HG03378 (cell line): ENCODE data around the gene PC.

Experiments used
- ATAC-seq: cut with Tn5 transposase; IDR thresholded peaks from one replicate; pipeline ENCODE4 v1.9.1; 2021; ENCODE audit warnings: mild to moderate bottlenecking, moderate library complexity; ENCODE audit not compliant: unreplicated experiment

Gene PC

DNA sequence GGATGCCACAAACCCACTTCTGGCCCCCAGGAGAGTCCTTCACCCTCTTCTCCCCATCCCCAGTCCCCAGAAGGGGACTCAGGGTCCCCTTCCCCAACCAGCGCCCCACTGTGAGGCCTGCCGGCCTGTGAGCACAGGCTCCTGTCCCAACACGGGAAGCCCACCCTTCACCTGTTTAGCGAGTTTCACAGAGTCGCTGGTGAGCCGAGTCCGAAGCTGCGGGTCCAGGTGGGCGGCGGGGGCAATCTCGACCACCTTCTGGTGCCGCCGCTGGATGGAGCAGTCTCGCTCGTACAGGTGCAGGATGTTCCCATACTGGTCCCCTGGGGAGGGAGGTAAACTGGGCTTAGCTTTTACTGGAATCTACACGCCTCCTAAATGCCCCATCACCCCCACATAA lies 88.1 kb downstream of the PC start:
- no peak for ATAC-seq

DNA sequence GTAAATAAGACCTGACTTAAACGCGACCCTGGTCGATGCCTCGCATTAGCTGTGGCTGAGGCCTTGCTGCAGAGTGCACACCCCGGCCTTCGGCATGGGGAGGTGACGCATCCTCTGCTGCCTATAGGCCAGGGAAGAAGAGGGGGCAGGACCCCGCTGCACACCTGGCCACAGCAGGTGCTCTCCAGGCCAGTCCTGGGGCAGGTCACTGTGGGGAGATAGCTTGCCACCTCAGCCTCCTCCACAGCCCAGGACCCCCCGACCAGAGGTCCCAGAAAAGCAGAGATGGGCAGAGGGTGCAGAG lies 88.7 kb downstream of the PC start:
- no peak for ATAC-seq

DNA sequence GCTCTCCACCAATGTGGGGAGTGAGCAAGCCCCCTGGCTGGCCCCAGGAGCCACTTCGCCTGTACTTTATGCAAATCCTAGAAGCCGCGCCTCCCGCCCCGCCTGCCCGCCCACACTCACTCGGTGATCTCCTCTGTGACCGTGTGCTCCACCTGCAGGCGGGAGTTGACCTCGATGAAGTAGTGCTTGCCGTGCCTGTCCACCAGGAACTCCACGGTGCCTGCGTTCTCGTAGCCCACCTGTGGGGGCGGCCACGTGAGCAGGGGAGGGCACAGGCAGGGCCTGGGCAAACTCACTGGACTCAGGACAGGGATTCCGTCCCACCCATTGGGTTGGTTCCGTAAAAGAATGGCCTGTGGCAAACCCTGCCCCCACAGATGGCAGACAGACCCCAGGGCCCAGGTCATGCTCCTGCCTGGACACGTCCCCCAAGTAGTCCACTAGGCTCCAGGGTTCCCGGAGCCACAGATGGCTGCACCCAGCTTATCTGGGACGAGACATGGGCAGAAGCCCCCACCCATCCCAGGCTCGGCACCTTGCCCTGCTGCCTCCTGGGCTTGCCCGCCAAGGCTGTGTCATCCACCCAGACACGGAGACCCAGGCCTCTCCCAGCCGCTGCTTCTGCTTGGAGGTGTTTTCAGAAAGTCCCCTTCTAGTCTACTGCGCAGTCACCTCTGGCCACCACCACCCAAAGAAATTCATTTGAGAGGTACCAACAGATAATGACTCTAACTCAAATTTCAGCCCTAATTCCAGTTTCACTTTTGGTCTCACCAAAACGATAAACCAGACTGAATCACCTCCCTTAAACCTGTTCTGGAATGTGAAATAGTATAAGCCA lies 89.2 kb downstream of the PC start:
- ATAC-seq, result no peak

DNA sequence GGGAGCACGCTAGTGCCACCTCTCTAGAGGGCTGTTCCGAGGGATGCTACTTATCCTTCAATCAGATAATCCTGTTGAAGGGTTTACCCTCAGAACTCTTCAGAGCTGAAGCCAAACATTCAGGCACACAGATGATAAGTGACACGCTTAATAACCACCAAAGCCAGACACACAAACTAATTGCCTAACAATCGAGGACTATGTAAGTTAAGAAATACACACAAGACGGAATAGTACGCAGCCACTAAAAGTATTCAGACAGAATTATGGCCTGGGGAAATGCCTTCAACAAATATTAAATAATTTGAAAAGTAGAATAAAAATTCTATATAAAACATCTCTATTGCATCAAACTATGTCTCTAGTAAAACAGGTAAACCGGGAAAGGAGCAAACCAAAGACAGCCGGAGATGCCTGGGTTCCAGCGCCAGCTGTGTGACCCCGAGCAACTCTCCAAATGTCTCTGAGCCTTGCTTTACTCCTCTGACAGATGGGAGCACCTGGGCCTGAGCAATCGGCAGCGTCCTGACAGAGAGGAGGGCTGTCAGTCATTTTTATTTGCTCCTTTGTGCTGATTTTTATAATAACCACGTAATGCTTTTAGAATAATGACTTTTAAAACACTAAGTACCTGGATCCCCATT lies 90.0 kb downstream of the PC start:
- no peak for ATAC-seq

DNA sequence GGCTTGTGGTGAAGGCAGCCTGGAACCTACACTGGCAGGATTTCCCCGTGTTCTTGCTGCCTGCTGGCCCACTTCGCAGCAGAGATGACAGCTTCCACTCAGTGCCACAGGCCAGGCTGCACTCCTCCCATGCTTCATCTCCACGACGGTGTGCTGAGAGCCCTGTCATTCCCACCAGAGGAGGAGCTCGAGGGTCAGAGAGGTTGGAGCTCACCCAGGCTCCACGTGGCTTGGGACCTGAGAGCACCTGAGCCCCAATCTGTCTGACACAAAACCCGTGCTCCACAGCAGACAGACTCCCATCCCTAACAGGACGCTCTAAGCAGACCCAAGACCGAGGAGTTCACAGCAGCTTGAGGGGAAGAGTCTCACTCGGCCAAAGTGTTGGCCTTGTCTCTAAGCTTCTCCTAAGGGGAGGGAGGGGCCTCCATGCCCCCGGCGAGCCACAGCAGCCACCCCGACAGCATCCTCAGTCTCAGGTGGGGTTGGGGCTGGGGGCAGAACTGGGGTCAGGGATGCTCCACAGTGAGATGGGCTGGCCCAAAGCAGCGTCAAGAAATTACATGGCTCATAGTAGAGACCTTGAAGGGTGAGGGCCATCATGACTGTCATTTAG lies 90.7 kb downstream of the PC start:
- ATAC-seq, result no peak

DNA sequence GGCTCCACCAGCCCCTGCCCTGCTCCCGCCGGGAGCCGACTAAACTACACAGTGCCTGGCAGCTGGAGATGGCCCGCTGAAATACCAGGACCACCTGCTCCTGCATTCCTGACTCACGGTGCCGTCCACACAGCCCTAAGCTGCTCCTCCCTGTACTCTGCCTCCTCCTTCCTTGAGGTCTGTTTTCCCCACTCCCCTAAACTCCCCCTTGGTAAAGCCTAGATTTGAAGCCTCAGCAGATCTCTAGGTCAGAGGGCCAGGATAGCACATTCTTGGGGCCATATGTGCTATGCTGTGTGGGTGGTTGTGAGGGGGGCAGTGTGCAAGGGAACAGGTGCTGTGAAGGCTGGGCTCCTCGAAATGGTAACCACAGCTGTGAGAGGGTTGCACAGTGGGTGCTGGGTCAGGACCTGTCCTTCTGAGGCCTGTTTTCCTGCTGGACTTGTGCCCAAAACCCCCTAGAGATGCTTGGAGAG lies 91.6 kb downstream of the PC start:
- ATAC-seq, result no peak

DNA sequence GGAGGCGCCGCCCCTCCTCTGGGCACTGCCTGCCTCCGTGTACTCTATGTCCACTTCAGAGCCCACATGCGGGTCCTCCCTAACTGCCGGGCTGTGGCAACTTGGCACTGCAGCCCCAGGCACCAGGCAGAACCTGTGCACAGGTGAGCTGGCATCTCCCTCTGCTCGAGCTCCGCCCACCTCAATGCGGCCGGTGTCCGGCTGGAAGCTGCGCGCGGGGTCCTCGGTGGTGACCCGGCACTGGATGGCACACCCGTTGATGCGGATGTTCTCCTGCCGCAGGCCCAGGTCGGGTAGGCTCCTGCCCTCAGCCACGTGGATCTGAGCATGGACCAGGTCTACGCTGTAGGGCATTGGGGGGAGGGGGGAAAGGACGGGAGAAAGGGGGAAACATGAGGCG lies 92.2 kb downstream of the PC start:
- no peak for ATAC-seq

DNA sequence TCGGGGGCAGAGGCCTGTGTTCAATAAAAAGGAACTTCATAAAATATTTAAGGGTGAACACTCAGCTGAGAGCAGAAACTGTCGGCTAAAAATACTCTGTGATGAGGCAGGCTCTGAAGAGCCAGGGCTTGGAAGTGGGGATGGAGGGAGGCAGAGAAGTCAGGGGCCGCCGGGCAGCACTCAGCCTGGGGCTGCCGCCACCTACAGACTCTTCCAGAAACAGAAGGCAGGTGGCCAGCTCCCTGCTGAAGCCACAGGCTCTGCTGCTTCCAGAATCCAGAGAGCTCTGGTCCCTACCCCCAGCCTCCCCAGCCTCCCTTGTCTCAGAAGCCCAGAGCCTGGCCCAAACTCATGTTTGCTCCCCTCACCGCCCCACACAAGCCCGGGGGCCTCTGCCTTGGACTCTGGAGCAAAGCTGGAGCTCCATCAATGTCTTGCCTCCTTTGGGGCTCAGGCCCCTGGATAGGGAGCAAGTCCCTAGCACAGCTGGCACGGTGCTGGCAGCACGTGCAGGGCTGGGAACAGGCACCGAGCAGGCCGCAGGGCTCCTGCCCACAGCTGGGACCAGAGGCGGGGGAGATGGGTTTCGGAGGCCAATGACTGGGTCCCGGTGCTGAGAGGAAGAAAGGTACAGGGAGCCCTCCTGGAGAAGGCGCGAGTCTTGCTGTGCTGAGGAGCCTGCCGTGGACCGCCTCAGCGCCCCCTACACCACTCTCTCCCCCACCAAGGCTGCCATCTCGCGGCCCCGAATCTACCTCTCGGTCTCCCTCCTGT lies 93.1 kb downstream of the PC start:
- no peak for ATAC-seq

DNA sequence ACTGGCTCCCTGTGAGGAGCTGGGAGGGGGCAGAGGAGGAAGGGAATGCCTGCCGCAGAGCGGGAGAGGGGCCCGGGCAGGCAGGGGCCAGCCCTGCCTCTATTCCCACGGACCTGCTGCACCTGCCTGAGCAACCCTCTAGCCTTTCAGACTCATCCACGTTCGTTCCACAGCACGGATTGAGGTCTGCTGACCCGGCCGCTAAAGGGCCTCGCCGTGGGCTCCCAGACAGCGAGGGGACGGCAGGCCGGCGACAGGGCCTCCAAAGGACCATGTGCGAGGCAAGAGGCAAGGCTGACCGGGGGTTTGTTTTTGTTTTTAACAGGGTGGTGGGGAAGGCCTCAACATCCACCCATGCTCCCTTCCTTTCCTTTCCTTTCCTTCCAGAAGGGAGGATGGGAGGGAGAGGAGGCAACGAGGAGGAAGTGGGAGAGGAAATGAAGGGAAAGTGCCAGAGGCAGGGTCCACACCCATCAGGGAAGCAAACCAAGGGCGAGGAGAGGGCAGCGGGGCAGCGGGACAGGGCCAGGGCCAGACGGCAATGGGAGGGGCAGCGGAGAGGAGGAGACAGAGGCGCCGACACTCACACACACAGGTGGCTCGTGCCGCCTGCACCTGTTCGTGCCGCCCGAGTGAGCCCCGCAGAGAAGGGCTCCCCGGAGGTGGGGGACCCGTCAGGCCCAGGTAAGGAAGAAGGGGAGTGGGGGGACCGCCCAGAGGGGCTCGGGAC lies 93.8 kb downstream of the PC start:
- ATAC-seq, result no peak

DNA sequence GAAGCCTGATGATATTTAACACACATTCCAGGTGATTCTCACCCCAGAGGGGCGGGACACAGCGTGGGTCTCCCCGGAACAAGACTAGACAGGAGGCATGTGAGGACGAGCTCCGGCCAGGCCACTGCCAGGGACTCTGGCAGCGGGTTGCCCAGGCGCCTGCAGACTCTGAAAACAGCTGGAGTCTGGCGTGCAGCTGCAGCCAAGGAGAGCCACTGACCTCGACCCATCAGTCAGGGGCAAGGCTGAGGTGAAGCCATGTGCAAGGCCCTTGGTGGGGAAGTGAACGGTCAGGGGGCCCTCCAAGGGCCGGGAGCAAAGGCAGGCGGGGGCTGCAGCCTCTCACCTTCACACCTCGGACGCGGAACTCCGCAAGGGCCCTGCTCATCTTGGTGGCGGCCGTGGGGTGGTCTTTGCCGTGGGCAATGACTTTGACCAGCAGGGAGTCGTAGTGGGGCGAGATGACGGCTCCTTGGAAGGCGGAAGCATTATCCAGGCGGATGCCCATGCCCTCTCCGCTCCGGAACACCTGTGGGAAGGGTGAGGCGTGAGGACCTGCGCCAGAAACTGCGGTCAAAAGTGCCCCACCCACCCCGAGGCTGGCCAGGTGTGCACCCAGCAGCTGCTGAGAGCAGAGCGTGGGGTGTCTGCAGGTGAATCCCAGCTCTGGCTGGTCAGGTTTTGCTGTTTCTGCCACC lies 94.6 kb downstream of the PC start:
- ATAC-seq, result no peak

DNA sequence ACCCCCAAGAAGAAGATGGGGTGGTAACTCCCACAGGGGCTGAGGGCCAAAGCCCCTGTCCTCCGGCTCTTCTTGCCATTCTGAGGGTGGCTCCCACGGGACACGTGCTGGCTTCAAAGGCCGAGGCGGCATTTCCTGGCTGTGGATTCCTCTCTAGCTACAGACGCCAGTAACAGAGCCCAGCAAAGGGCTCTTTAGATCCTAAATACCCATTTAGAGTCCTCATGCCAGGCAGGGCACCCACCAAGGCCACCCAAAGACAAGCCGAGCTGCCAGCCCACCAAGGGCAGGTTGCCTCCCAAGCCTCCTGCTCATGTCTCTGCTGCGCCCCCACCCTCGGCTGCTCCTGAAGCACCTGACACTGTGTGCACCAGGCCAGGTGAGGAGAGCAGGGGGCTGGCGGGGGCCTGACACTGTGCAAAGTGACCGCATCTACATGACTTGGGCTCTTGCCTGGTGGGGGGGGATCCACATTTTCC lies 95.6 kb downstream of the PC start:
- no peak for ATAC-seq

DNA sequence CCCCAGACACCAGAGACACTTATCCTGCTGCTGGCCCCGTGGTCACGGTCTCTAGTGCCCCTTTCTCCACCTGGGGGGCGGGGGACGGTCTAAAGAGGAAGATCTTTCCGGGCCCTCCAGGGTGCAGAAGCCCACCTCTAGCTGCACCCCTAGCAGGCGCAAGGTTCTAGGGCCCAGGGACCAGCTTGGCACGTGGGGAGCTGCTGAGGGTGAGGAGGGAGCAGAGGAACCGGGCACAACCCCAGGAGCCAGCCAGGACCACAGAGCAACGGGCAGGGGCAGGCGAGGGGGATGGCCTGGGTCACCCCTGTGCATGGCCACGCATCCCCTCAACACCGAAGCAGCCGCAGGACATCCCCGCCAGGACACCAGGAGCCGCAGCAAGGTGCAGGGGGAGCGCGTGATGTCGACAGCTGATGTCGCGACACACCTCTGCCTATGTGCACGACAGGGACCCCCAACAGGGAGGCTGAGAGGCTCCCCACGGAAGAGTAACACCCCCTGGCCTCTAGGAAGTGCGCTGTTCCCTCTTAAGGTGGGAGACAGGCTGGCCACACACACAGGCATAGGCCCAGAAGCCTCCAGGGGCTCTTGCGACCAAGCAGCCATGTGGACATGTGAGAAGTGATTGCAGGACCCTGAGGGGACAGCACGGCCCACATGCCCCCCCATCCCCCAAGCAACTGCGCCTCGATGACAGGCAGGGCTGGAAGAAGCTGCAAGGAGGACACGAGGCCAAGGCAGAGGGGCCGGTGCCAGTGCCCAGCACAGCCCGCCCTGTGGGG lies 96.2 kb downstream of the PC start:
- no peak for ATAC-seq

DNA sequence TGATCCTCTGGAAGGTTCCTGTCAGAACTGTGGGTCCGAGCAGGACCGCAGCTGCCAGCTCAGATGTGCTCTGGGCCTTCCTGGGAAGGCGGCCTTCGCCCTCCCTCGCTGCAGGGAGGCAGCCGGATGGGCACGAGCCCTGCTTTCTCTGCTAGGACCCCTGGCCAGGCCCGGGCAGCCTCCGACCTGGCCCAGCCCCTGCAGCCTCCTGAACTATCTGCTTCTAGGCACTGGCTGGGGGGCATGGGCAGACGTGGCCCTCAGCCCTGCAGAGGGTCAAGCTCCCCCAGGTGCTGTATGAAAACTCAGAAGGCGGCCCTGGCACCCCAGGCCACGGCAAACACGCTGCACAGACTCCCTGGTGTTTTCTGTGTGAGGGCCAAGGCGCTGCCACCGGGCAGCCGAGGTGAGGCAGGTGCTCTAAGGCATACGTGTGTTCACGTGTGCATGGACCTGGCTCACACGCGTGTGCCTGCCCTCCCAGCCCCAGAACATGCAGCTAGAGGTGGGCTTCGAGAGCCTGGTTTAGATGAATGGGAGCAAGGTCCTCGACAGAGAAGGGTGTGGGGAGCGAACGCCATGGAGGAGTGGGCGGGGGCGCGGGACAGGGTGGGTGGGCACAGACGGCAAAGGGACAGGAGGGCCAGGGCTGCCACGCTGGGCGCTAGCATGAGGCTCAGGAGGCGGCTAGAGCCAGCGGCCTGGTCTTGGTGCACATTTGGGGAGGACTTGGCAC lies 97.0 kb downstream of the PC start:
- ATAC-seq, result no peak

DNA sequence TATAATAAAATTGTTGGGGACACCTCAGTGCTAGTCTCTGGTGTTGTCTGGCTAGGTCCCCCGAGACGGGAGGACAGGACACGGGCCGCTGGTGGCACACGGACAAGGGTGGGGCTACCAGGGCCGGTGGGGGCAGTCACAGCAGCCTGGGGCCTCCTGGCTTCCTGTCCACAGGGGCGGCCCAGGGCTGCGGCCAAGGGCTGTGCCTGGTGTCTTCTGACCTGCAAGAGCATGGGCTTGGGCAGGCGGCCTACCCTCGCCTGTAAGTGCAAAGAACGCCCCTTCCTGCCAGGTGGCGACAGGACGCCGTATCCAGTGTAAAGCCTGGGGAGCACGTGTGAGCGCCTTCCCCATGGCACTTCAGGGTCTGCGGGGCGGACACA lies 97.7 kb downstream of the PC start:
- ATAC-seq, result no peak

DNA sequence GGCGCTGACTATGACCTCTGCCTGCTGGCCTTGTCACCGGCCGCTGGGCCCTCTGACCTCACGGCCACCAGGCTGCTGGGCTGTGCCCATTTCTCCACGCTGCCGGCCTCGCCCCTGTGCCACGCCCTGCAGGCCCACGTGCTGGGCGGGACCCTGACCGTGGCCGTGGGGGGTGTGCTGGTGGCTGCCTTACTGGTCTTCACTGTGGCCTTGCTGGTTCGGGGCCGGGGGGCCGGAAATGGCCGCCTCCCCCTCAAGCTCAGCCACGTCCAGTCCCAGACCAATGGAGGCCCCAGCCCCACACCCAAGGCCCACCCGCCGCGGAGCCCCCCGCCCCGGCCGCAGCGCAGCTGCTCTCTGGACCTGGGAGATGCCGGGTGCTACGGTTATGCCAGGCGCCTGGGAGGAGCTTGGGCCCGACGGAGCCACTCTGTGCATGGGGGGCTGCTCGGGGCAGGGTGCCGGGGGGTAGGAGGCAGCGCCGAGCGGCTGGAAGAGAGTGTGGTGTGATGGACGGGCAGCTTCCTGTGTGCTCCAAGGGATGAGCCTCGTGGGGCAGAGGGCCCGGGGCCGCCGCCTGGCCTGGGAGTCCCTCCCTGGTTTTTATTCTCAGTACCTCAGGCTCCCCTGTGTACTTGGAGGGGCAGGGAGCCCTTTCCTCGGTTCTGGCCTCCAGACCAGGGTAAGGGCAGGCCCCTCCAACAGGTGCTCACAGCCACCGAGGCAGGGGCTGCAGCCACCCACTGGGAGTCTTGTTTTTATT lies 98.3 kb downstream of the PC start:
- no peak for ATAC-seq

DNA sequence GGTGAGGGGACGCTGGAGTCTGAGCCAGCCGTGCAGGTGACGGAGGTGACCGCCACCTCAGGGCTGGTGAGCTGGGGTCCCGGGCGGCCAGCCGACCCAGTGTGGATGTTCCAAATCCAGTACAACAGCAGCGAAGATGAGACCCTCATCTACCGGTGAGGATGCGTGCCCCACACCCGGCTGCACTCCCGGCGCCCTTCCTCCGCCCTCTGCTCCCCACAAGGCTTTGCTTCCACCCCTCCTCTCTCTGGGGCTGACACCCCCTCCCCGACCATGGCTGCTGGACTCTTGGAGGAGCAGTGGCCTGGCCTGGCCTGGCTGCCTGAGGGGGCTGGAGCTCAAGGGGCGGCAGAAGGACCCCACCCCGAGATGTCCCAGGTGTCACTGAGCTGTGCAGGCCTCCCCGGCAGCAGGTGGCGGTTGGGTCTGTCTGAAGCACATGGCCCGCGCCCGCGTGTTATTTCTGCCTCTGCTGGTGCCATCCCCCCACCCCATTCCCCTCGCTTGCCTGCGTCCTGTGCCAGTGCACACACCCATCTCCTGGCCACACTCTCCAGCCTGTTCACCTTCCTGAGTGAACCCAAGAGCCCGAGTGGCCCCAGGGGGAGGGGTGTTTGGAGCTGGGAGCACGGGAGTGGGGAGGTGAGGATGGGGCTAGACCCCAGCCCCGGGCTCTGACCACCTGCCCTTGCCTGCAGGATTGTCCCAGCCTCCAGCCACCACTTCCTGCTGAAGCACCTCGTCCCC lies 99.1 kb downstream of the PC start:
- no peak for ATAC-seq
